Smooth muscle cell of the brain vasculature (primary cell): Measurements from ENCODE around the gene THTPA.
"Not testable (repeated sequence)": the region's sequence is repeated elsewhere in the genome, so short reads cannot be mapped to it uniquely, and the experiment has no call there.

Experiments
- DNase-seq: peaks from one replicate; pipeline ENCODE4 v3.0.0-alpha.2; 2012; ENCODE audit warnings: low read depth, low spot score

THTPA gene

GRCh38 chr14:23533652-23534435 is 22.2 kb upstream of the THTPA start:
- no peak for DNase-seq

- DNase-seq, result no peak
Measured at GRCh38 chr14:23535943-23536342, 20.1 kb upstream of the THTPA start.

GRCh38 chr14:23536494-23536893 is 19.6 kb upstream of the THTPA start:
- no peak for DNase-seq

- DNase-seq, result not testable (repeated sequence)
Measured at GRCh38 chr14:23536906-23537305, 19.2 kb upstream of the THTPA start.

- no peak for DNase-seq
Measured at GRCh38 chr14:23537351-23538049, 18.6 kb upstream of the THTPA start.

GRCh38 chr14:23538050-23538718 is 17.9 kb upstream of the THTPA start:
- DNase-seq, result no peak

- DNase-seq, result no peak
Measured at GRCh38 chr14:23538785-23539184, 17.3 kb upstream of the THTPA start.

- no peak for DNase-seq
Measured at GRCh38 chr14:23539248-23540140, 16.6 kb upstream of the THTPA start.

GRCh38 chr14:23540141-23540469 is 16.0 kb upstream of the THTPA start:
- DNase-seq, result no peak

GRCh38 chr14:23542261-23542660 is 13.8 kb upstream of the THTPA start:
- no peak for DNase-seq

- no peak for DNase-seq
Measured at GRCh38 chr14:23543403-23543802, 12.7 kb upstream of the THTPA start.

- no peak for DNase-seq
Measured at GRCh38 chr14:23544511-23545447, 11.3 kb upstream of the THTPA start.

- no peak for DNase-seq
Measured at GRCh38 chr14:23545740-23546365, 10.2 kb upstream of the THTPA start.

GRCh38 chr14:23546450-23547035 is 9.5 kb upstream of the THTPA start:
- no peak for DNase-seq

GRCh38 chr14:23547924-23548323 is 8.1 kb upstream of the THTPA start:
- no peak for DNase-seq

- no peak for DNase-seq
Measured at GRCh38 chr14:23548351-23549318, 7.4 kb upstream of the THTPA start.

GRCh38 chr14:23550131-23550811 is 5.8 kb upstream of the THTPA start:
- no peak for DNase-seq

- no peak for DNase-seq
Measured at GRCh38 chr14:23550812-23551265, 5.2 kb upstream of the THTPA start.
